BE2C (cell line): ENCODE data around the gene SERPINA3.

Experiments used
- DNase-seq: peaks from one replicate; pipeline ENCODE4 v3.0.0-alpha.2; 2020
- H3K27me3 ChIP-seq: fragments of 250-450 bp; sonication (Bioruptor Pico); 2 replicates; pipeline ENCODE4 v1.5.1; 2020; ENCODE audit warnings: mild to moderate bottlenecking
- H3K36me3 ChIP-seq: fragments of 250-450 bp; sonication (Bioruptor Pico); 2 replicates; pipeline ENCODE4 v1.5.1; 2020; ENCODE audit warnings: mild to moderate bottlenecking
- H3K4me1 ChIP-seq: fragments of 250-450 bp; sonication (Bioruptor Pico); 2 replicates; pipeline ENCODE4 v1.5.1; 2020
- H3K4me3 ChIP-seq: 2 replicates; pipeline ENCODE4 v1.5.1; 2011; ENCODE audit warnings: low read depth, low read length
- H3K9me3 ChIP-seq: fragments of 250-450 bp; sonication (Bioruptor Pico); 2 replicates; pipeline ENCODE4 v1.5.1; 2020
- TF ChIP-seq, protein P1 (sequence below): IDR thresholded peaks from 2 replicates; pipeline ENCODE4 v1.5.1; 2012; ENCODE audit warnings: mild to moderate bottlenecking, low read depth, low read length

SERPINA3 gene

DNA sequence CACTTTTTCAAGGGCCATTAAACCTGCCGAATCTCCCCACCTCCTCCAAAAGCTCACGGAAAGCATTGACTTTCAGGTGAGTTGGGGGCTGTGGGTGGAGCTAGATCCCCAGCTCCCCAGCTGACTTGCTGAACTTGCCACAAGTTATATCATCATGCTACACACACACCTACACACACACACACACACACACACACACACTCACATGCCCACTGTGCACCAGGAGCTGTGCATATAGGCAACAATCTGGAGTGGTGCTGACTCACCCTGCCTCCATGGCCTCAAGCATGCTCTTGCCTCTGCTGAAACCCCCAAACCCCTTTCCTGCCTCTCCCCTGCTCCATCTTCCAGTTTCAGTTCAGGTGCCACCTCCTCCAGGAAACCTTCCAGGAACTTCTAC lies 26.1 kb downstream of the SERPINA3 start:
- Histone ChIP-seq H3K4me1 (no peaks in the 10 kb centered on the region), H3K9me3 (no peaks in the 10 kb centered on the region), H3K4me3 (no peak overlapping the region), H3K27me3 (no peaks in the 10 kb centered on the region), H3K36me3 (no peaks in the 10 kb centered on the region)
- TF ChIP-seq, protein P1, sequence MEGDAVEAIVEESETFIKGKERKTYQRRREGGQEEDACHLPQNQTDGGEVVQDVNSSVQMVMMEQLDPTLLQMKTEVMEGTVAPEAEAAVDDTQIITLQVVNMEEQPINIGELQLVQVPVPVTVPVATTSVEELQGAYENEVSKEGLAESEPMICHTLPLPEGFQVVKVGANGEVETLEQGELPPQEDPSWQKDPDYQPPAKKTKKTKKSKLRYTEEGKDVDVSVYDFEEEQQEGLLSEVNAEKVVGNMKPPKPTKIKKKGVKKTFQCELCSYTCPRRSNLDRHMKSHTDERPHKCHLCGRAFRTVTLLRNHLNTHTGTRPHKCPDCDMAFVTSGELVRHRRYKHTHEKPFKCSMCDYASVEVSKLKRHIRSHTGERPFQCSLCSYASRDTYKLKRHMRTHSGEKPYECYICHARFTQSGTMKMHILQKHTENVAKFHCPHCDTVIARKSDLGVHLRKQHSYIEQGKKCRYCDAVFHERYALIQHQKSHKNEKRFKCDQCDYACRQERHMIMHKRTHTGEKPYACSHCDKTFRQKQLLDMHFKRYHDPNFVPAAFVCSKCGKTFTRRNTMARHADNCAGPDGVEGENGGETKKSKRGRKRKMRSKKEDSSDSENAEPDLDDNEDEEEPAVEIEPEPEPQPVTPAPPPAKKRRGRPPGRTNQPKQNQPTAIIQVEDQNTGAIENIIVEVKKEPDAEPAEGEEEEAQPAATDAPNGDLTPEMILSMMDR: no peak
- DNase-seq: no peak

DNA sequence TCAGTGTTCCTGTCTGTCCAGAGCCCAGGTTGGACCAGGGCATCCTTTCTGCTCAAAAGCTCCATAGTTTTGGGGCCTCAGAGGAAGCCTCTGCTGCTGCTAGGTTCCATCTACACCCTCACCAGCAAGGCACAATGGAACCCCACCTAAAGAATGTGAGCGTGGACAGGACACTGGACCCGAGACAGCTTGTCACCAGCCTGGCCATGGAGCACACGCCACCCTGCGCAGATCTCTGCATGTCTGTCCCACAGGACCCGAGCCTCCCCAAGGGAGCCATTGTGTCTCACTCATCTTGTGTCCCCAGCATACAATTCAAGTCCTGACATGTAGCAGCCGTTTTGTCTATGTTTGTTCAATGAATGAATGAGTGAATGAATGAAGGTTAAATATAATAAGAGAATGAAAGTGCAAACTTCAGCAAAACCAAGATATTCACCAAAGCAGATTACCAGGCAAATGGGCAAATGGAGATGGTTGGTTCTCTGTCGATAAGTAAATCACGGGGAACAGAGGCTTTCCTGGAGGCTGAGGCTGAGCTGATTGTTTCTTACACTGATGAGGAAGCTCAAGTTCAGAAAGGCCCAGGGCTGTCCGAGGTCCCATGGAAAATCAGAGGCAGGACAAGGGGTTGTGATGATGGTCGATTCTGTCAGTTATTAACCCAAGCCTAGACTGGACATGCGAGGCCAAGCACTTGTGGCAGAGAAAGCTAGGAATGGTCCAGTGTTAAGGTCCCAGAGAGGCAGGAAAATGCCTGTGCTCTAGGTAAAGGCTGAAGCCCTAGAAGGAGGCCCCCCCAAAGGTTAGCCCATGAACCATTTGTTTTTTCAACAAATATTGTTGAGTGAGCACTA lies 27.0 kb downstream of the SERPINA3 start:
- DNase-seq: no peak
- H3K9me3 ChIP-seq: no peaks in the 10 kb centered on the region
- no peaks in the 10 kb centered on the region for H3K27me3 ChIP-seq
- no peaks in the 10 kb centered on the region for H3K36me3 ChIP-seq
- H3K4me1 ChIP-seq: no peaks in the 10 kb centered on the region
- H3K4me3 ChIP-seq: no peak overlapping the region
- TF ChIP-seq, protein P1: no peak

DNA sequence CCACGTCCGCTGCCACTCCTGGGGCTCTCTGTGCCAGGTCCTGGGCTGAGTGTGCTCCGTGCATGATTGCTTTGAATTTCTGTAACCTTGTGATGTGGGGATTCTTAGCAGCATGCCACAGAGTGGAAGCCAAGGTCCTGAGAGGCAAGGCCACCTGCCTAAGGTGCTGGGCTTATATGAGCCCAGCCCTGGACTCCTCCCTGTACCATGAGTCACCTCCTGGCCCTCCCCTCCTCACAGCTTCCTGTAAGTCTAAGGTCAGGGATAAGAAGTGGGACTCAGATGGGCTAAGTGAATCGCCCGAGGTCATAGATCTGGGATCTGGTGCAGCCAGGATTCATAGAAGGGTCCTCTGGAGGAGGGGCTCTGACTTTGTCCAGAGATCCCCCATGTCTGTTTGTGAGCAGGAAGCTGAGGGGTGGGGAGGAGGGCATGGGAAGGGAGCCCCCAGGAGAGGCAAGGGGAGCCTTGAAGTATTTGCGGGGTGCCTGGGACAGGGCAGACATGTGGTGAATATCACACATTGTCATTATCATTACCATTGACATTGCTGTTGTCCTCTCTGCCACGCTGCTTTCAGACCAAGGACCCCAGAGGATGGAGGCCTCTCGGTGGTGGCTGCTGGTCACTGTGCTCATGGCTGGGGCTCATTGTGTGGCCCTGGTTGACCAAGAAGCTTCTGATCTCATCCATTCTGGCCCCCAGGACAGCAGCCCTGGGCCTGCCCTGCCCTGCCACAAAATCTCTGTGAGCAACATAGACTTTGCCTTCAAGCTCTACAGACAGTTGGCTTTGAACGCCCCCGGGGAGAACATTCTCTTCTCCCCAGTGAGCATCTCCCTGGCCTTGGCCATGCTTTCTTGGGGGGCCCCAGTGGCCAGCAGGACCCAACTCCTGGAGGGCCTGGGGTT lies 28.8 kb downstream of the SERPINA3 start:
- Histone ChIP-seq H3K27me3 (no peaks in the 10 kb centered on the region), H3K36me3 (no peaks in the 10 kb centered on the region), H3K9me3 (no peaks in the 10 kb centered on the region), H3K4me1 (no peaks in the 10 kb centered on the region), H3K4me3 (no peak overlapping the region)
- TF ChIP-seq, protein P1: no peak
- DNase-seq: no peak

DNA sequence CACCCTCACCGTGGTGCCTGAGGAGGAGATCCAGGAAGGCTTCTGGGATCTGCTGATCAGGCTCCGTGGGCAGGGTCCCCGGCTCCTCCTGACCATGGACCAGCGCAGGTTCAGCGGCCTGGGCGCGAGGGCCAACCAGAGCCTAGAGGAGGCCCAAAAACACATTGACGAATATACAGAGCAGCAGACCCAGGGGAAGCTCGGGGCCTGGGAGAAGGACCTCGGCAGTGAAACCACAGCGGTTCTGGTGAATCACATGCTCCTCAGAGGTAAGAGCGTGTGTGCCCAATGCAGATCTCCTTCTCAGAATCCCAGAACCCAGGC lies 29.4 kb downstream of the SERPINA3 start:
- no peak overlapping the region for H3K4me3 ChIP-seq
- H3K9me3 ChIP-seq: no peaks in the 10 kb centered on the region
- TF ChIP-seq, protein P1: no peak
- H3K27me3 ChIP-seq: no peaks in the 10 kb centered on the region
- no peaks in the 10 kb centered on the region for H3K4me1 ChIP-seq
- no peaks in the 10 kb centered on the region for H3K36me3 ChIP-seq
- DNase-seq: no peak

DNA sequence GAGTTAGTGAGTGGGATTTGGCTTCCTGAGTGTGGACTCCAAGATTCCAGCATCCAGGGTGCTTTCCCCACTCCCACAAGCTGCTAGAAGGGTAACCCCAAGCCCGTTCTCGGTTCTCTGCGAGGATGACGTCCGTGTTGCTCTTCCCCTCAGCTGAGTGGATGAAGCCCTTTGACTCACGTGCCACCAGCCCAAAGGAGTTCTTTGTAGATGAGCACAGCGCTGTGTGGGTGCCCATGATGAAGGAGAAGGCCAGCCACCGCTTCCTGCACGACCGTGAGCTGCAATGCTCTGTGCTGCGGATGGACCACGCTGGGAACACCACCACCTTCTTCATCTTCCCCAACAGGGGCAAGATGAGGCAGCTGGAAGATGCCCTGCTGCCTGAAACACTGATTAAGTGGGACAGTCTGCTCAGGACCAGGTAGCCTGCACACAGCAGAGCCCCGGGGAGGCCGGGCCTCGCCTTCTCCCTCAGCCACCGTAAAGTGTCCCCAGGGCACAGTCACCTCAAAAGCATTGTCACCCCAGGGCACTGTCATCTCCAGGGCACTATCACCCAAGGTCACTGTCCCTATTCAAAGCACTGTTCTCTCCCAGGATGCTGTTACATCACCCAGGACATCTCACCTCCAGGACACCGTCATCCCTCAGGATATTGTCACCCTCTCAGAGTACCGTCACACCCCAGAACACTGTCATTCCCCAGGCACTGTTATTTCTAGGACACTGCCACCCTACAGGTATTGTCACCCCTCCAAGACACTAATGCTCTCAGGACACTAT lies 31.3 kb downstream of the SERPINA3 start:
- no peaks in the 10 kb centered on the region for H3K27me3 ChIP-seq
- TF ChIP-seq, protein P1: no peak
- no peaks in the 10 kb centered on the region for H3K36me3 ChIP-seq
- no peak for DNase-seq
- no peaks in the 10 kb centered on the region for H3K9me3 ChIP-seq
- no peaks in the 10 kb centered on the region for H3K4me1 ChIP-seq
- no peak overlapping the region for H3K4me3 ChIP-seq
